GM10847 (cell line): Measurements from ENCODE around the gene ZNF74.

Experiments
- POLR2A ChIP-seq: IDR thresholded peaks from 2 replicates; pipeline ENCODE4 v1.6.1; 2011; ENCODE audit not compliant: insufficient read length; ENCODE audit errors: extremely low read depth

ZNF74 gene

DNA sequence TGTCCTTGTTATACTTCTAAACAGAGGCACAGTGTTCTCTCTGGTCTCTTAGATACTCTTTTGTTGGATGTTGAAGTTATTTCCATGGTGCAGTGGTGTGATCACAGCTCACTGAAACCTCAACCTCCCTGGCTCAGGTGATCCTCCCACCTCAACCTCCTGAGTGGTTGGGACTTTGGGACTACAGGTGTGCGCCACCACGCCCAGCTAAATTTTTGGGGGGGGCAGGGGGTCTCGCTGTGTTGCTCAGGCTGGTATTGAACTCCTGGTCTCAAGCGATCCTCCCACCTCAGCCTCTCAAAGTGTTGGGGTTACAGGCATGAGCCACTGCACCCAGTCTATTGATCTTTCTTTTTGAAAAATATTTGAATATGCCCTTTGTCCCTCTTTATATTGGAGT is 14.9 kb downstream of the ZNF74 start:
- TF ChIP-seq POLR2A: no peak

DNA sequence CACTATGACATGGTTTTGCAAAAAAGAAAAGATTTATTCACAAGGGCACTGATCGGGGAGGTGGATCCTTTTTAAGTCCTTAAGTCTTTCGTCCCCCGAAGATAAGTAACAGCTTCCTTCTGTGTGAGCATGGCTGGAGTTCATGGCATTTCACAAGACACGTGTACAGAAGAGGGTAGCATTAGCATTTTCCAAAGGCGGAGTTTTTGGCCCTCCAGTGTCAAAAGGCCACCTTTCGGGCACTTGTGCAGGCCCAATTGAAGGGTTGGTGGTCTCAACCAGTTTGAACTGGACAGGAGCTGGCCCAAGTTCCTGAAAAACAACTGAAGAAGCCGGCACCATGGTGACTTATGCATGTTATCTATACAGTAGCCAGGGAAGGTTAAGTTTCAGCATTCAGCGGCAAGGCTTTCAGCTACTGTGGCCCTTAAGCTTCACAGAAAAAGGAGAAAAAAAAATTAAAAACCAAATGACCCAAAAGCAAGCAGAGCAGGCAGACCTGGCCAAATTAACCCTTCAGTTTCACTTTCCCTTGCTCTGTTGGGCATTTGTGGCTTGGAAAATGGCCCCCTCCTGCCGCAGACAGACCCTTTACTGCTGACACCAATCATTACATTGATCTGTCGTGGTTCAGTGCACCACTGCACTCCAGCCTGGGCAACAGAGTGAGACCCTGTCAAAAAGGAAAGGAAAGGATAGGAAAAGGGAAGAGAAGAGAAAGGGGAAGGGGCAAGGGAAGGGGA is 18.7 kb downstream of the ZNF74 start:
- no peak for TF ChIP-seq POLR2A

DNA sequence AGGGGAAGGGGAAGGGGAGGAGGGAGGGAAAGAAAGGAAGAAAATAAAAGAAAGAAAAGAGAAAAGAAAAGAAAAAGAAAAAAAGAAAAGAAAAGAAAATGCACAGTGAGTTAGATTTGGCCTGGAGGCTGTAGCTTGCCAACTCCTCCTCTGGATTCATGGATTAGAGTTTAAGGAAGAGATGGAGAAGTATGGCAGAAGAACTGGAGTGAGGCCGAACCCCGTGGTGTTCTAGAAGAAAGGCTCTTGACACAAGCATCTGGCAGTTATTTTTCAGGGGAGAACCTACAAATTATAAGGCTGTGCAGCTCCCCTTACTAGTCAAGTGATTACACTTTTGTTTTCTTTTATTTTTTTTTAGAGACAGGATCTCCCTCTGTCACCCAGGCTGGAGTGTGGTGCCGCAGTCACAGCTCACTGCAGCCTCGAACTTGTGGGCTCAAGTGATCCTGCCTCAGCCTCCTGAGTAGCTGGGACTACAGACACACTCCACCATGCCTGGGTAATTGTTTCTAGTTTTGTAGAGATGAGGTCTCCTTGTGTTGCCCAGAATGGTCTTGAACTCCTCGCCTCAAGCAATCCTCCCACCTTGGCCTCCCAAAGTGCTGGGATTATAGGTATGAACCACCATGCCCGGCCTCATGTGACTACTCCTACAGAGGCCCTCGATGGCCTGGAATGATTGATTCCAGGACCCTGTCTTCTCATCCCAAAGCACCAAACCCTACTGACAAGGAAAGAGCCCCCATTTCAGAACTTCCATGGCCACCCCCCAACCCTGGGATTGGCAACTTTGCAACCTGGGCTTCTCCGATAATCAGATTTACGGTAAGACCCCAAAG is 19.5 kb downstream of the ZNF74 start:
- TF ChIP-seq POLR2A: no peak

DNA sequence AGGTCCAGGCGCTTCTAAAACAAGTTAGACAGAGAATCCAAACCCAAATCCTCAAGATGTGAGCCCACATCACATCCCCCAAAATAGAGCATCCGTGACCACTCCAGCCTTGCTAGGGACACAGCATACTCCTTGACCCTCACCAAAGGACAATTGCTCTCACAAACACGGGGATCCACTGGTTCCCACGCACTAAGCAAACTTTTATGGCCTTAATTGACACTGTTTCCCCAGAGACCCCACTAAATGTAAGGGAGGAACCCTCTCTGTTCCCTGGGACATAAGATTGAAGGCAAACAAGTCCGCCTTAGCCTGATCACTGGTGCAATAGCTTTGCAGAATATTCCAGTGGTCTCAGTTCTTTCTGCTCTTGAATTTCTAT is 20.1 kb downstream of the ZNF74 start:
- no peak for TF ChIP-seq POLR2A

DNA sequence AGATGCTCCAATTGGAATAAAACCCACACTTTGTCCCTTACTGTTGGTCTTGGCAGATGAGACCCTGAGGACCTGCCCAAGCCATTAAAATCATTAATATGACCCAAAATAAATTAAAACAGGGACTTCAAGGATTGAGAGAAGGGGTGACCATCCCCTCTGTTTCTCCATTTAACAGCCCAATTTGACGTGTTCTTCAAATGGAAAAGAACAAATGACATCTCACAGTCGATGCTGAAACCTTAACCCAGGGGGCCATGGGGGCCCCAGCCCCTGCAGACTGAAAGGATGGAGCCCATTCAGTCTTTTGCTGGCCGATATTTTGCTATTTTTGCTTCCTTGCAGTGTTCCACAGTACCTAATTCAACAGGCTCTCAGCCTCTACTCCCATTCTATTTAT is 20.5 kb downstream of the ZNF74 start:
- TF ChIP-seq POLR2A: no peak

DNA sequence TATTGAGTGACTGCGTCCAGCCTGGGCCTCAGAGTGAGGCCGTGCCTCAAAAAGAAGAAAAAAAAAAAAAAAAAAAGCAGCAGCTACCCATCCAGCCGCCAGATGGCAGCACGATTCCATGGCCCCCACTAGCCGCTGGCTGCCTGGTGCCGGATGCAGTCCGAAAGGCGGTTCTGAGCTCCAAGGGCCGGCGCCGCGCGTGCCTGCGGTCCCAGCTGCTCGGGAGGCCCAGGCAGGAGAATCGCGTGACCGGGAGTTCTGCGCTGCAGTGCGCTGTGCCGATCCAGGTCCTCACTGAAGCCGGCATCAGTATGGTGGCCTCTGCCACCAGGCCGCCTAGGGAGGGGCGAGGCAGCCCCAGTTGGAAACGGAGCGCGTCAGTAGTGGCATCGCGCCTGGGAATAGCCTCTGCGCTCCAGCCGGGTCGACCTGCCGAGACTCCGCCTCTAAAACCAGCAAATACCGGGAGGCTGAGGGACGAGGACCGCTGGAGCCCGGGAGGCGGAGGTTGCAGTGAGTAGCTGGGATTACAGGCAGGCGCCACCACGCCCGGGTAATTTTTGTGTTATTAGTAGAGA is 24.3 kb downstream of the ZNF74 start:
- TF ChIP-seq POLR2A: no peak

DNA sequence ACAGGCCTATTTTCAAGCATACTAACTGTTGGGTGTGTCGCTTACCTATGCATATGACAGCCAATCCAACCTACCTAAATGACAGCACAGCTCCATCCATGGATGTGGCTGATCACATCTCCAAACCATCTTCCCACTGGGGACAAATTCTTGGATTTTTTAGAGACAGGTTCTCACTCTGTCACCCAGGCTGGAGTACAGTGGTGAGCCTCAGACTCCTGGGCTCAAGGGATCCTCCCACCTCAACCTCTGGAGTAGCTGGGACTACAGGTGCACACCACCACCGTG is 25.7 kb downstream of the ZNF74 start:
- TF ChIP-seq POLR2A: no peak

DNA sequence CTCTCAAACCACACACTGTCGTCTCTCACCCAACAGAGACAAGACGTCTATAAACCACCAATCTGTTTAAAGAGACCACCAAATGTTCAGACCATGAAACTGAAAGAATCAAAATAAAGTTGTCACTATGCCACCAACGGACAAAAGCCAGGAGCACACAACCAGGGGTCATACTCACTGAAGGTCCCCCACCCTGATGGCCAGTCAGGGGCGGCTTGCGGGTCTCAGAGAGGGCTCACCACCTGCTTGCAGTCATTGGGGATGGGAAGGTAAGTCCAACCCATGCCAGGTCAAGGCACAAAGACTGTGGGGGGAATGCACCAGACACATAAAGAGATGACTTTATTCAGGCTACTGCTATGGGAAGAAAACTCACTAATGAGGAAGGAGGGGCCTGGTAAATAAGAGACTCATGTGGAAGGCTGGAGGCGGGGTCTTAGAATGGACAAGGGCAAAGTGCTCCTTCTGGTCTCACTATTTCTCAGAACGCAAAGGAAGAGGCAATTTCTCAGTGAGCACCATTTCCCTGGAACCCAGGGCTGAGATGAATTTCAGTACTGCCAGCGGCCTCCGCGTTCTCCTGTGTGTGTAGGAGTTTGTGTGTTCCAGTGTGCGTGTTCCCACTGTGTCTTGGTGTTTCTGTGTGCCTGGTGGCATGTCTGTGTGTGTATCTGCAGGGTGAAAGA is 26.3 kb downstream of the ZNF74 start:
- TF ChIP-seq POLR2A: no peak

DNA sequence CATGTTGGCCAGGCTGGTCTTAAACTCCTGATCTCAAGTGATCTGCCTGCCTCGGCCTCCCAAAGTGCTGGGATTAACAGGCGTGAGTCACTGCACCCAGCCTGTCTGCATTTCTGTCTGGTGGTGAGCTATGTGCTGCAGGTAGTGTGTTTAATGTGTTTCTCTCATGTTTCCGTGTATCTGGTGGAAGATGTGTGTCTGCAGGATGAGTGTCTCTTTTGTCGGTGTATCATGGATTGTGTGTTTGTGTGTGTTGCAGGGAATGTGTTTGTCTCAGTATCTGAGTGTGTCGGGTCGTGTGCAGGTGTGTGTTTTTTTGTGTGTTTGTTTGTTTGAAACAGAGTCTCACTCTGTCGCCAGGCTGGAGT is 27.5 kb downstream of the ZNF74 start:
- no peak for TF ChIP-seq POLR2A

DNA sequence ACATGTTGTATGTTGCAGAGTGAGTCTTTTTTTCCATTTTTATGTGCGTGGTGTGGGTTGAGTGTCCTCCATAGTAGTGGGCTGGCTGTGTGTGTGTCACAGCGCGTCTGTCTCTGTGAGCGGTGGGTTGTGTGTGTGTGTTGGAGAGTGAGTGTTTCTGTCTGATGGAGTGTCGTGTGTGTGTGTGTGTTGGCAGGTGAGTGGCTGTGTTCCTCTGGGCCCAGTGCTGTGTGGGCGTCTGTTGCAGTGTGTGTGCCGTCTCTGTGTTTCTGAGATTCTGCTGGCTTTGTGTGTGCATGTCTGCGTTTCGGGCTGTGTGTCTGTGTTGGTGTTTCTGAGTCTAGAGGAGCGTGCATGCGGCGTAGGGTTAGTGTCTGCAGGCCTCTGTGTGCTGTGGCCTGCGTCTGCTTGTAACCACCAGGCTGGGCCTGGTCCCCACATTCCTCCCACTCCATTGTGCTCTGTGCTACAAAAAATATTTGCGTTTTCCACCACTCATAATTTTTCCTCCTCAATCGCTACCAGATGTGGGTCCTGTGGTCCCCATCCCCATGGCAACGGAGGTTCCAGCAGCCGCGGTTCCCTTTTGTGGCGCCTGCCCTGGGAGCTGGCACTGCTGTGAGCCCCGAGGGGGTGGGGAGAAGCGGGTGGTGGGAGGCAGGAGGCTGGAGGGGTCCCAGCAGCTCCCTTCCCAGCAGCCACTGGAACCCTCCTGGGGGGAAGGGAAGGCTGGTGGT is 28.5 kb downstream of the ZNF74 start:
- TF ChIP-seq POLR2A: no peak

DNA sequence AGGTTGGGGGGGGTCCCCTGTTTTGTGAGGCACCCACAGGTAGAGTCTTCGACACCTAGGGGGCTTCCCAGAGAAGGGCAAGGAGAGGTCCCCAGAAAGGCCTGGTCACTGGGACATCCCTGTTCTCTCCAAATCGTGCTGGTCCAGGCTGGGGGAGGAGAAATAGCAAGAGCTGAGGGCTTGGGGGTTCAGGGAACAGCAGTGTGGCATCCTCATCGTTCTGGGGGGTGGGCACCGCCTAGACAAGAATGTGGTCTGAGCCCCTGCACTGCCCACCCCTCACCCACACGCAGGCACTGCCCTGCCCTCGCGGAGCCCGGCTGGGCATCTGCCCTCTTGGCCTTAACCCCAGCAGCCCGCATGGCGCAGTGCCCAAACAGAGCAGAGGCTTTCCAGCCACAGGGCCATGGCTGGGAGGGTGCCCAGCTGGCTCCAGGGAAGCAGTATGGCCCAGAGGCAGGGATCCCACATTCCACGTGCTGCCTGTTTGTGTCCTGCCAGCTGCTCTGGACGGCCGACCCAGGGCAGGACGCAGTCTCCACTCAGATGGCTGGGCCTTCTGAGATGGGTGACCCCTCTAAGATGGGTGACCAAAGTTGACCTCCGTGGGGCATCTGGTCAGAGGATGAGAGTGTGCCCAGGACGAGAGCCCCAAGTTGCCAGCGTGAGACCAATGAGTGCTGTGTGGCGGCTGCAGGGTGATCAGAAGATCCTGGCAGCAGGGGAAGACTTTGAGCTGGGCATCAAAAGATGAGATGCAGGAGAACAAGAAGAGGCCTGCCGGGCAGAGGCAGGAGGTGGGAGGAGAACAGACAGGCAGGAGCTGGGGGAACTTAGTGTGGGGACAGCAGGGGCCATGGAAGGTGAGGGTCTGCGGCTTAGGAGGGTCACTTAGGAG is 29.3 kb downstream of the ZNF74 start:
- no peak for TF ChIP-seq POLR2A

DNA sequence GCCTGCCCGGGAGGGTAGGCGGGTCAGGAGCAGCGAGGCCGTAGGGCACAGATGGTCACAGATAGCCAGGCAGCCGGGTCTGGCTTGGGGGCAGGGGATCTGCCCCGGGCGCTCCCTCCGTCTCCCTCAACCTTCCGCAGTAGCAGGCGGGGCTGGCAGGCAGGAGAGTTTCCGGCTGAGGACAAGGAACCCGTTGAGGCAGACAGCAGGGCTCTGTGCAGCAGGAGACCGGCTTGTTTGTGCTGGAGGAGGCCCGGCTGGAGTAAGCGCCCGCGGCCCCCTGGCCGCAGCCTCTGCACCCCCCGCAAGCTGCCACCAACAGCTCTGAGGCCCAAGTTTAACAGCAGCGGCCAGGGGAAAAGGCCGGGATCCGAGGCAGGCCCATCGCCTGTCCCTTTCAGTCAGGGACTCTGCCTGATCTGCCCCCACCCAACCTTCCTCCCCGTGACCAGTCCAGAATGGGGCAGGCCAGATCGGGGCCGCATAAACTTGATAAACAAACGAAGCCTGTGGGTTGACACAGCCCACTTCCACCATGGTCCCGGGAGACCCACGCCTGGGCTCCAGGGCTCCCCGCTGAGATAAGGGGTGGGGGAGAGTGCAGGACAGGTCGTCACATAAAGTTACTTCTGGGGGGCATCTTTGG is 30.1 kb downstream of the ZNF74 start:
- no peak for TF ChIP-seq POLR2A

DNA sequence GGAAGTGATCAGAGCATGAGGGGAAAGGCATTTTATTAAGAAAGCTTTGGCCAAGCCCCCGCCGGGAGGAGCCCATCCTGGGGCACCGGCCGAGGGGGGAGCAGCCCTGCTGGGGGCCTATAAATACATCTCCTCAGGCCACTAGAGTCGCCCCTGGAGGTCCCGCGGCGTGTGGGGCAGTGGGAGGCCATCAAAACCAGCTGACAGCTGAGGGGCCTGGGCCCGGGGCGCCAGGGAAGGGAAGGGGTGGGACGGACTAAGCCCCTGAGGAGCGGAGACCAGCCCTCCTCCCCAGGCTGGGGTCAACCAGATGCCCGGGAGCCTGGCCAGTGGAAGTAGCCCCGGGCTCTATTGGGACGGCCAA is 30.6 kb downstream of the ZNF74 start:
- TF ChIP-seq POLR2A: no peak

DNA sequence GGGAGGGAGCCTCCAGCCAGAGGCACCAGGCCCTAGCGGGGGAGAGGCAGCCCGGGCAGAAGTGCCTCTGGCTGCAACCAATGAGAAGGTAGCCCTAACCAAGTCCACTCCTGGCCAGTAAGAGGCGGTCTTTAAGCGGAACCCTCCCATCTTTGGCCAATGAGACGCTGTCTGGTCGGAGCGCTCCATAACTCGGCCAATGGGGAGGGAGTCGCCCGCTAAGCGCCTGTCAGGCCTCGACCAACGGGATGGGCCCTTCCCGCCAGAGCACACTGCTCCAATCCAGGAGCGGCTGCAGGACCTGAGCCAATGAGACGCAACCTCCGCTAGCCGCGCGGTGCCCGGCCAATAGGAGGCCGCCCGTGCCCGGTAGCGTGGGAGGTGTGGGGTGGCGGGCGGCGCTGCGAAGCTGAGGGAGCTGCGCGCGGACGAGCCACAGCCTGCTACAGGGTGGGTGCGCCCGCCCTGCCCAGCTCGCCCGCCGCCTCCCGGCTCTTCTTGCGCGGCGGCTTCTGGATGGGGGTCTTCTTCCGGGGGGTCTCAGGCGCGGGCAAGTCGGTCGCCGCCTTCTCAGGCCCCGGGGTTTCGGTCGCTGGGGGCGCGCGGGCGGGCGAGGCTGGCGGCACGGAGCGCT is 31.1 kb downstream of the ZNF74 start:
- TF ChIP-seq POLR2A: no peak
